ENCODE data around the gene ARRB1. TPM values are rescaled to one million over a fixed set of nuclear protein-coding genes. Genes with fewer than 3 reads are reported as not detected.
"Not testable (repeated sequence)": the region's sequence is repeated elsewhere in the genome, so short reads cannot be mapped to it uniquely, and the experiment has no call there.

Gene ARRB1
- total RNA-seq, 1 donor from 2014 or later, result 30.3 TPM

DNA sequence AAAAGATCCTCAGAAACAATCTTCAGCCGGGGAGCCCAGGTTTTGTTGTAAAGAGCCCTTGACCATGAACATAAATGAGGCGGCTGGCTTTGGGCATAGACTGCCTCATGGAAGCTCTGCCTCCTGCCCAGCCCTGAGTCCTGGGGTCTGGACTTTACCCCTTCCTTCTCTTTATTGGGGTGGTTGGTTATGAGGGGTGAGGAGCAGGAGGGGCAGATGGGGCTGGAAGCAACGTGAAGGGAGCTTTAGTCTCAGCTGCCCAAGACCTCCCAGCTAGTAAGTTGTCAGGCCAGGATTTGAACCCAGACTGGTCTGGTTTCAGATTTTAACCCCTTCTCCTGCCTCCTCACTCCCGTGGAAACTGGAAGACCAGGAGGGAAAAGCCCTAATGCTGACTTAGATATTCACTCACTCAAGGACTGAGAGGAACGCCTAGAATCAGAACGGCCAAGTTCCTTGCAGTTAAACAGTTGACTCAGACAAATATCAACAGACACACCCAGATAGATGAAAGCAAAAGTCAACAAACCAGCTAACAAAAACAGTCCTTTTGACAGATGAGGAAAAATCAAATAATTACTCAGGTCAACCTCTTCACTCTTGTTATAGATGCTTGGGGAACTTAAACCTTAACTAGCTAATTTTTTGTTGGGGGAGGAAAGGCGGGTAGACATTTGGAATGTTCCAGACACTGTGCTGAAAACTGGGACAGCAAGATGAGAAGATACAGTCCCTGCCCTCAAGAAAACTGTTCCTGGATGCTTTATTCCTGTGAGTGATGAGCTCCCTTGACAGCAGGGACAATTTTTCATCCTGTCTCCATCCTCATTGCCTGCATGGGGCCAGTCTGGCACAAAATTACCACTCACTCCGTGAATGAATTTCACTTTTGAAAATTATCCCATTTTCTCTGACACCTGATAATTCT lies 20.8 kb upstream of the ARRB1 start:
- Histone ChIP-seq H3K9me3 (ENCODE audit: control insufficient read depth in 3 of 3, low read length in 3 of 3) (peaks cover 0 to 5% (median 0%) of the 10 kb centered on the region in 3 donors), H3K9ac (ENCODE audit: low read depth in 1 of 3, low read length in 3 of 3) (peak overlapping the region in 1 of 3 donors; percentile 25), H3K4me1 (ENCODE audit: control insufficient read depth in 3 of 3, insufficient read depth in 3 of 3, low read length in 3 of 3) (no peaks in the 10 kb centered on the region), H3K27me3 (ENCODE audit: control insufficient read depth in 3 of 3, insufficient read depth in 3 of 3, low read length in 3 of 3) (peaks cover 0 to 3% (median 0%) of the 10 kb centered on the region in 3 donors), H3K4me3 (ENCODE audit: low read length in 3 of 3) (no peak overlapping the region), H3K27ac (ENCODE audit: low read depth, low read length) (no peak overlapping the region), H3K36me3 (ENCODE audit: control insufficient read depth in 3 of 3, insufficient read depth in 3 of 3, low read length in 3 of 3) (no peaks in the 10 kb centered on the region)

DNA sequence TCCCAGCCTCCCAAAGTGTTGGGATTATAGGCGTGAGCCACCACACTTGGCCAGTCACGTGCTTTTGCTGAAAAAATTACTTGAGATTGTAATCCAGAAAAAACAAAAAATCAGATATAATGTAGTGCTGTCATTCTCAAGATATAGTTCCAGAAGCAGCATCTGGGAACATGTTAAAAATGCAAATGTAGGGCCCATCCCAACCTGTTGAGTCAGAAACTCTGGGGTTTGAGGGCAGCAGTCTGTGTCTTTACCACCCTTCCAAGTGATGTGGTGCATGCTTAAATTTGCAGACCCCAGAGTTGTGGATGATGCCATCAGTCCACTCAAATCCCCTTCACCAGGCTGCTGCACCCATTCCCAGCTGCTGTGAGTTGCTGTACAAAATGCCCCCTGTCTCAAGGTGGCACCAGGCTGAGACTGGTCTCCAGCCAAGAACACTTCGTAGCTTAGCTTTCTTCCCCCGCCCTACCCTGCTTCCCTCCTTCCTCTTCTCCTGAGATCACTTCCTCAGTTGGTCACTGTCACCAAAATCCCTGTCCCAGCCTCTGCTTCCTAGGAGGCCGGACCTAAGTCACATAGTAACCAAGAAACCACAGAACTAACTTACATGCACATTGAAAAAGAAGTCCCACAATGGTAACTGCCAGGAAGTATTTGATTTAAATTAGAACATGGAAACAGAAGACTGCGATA lies 18.2 kb upstream of the ARRB1 start:
- Histone ChIP-seq H3K9me3 (ENCODE audit: control insufficient read depth in 3 of 3, low read length in 3 of 3) (peaks cover 0 to 5% (median 0%) of the 10 kb centered on the region in 3 donors), H3K9ac (ENCODE audit: low read depth in 1 of 3, low read length in 3 of 3) (no peak overlapping the region), H3K27me3 (ENCODE audit: control insufficient read depth in 3 of 3, insufficient read depth in 3 of 3, low read length in 3 of 3) (peaks cover 0 to 3% (median 0%) of the 10 kb centered on the region in 3 donors), H3K27ac (ENCODE audit: low read depth, low read length) (no peak overlapping the region), H3K4me1 (ENCODE audit: control insufficient read depth in 3 of 3, insufficient read depth in 3 of 3, low read length in 3 of 3) (no peaks in the 10 kb centered on the region), H3K36me3 (ENCODE audit: control insufficient read depth in 3 of 3, insufficient read depth in 3 of 3, low read length in 3 of 3) (no peaks in the 10 kb centered on the region), H3K4me3 (ENCODE audit: low read length in 3 of 3) (no peak overlapping the region)

DNA sequence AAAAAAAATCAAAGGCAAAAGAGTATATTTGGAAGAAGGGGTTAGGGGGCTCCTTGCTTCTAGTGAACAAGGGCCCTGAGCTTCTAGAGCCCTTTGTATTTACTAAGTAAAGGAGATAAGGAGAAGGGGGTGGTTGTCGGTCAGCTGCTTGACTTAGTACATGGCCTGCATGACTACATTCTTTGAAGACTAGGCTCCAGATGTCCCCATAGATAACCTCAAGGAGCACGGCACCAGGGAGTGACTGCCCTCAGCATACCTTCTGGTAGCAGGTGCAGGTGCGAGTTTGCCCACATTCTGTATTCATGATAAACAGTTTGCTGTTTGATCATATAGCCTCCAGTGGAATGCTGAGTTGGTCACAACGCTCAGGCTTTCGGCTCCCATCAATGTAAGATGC lies 15.4 kb upstream of the ARRB1 start:
- H3K9ac ChIP-seq (ENCODE audit: low read depth in 1 of 3, low read length in 3 of 3); H3K9me3 ChIP-seq (ENCODE audit: control insufficient read depth in 3 of 3, low read length in 3 of 3); H3K27ac ChIP-seq (ENCODE audit: low read depth, low read length); H3K4me3 ChIP-seq (ENCODE audit: low read length in 3 of 3); H3K36me3 ChIP-seq (ENCODE audit: control insufficient read depth in 3 of 3, insufficient read depth in 3 of 3, low read length in 3 of 3); H3K4me1 ChIP-seq (ENCODE audit: control insufficient read depth in 3 of 3, insufficient read depth in 3 of 3, low read length in 3 of 3); H3K27me3 ChIP-seq (ENCODE audit: control insufficient read depth in 3 of 3, insufficient read depth in 3 of 3, low read length in 3 of 3): not testable (repeated sequence)

DNA sequence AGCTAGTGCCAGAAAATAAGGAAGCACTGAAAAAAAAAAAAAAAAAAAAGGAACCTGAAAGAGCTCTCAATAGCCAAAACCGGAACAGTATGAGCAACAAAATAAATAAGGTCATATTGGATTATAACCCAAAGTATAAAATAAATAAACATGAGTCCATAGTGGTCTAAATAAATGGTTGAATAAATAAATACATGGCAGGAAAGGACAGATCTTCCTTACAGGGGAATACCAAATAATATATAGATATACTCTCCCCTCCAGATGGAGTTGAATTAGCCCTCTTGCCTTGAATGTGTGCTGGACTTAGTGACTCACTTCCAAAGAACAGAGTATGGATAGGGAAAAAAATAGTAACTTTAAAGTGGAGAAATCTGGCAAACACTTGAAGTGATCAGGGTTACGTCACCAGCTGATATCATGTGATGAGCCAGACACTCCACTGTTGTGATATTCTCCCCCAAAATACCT lies 14.3 kb upstream of the ARRB1 start:
- Histone ChIP-seq H3K9me3 (ENCODE audit: control insufficient read depth in 3 of 3, low read length in 3 of 3) (peaks cover 0 to 5% (median 0%) of the 10 kb centered on the region in 3 donors), H3K36me3 (ENCODE audit: control insufficient read depth in 3 of 3, insufficient read depth in 3 of 3, low read length in 3 of 3) (no peaks in the 10 kb centered on the region), H3K9ac (ENCODE audit: low read depth in 1 of 3, low read length in 3 of 3) (no peak overlapping the region), H3K27me3 (ENCODE audit: control insufficient read depth in 3 of 3, insufficient read depth in 3 of 3, low read length in 3 of 3) (peaks cover 0 to 3% (median 0%) of the 10 kb centered on the region in 3 donors), H3K4me1 (ENCODE audit: control insufficient read depth in 3 of 3, insufficient read depth in 3 of 3, low read length in 3 of 3) (no peaks in the 10 kb centered on the region), H3K27ac (ENCODE audit: low read depth, low read length) (peak overlapping the region; percentile 34), H3K4me3 (ENCODE audit: low read length in 3 of 3) (no peak overlapping the region)

DNA sequence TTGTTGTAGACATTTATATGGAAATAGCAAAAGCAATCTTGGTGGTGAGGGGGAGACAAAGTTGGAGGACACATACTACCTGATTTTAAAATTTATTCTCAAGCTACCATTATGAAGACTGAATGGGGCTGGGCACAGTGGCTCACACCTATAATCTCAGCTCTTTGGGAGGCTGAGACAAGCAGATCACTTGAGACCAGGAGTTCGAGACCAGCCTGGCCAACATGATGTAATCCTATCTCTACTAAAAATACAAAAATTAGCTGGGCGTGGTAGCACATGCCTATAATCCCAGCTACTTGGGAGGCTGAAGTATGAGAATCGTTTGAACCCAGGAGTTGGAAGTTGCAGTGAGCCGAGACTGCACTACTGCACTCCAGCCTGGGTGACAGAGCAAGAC lies 10.8 kb upstream of the ARRB1 start:
- not testable (repeated sequence) for H3K36me3 ChIP-seq (ENCODE audit: control insufficient read depth in 3 of 3, insufficient read depth in 3 of 3, low read length in 3 of 3); H3K27ac ChIP-seq (ENCODE audit: low read depth, low read length); H3K27me3 ChIP-seq (ENCODE audit: control insufficient read depth in 3 of 3, insufficient read depth in 3 of 3, low read length in 3 of 3); H3K9me3 ChIP-seq (ENCODE audit: control insufficient read depth in 3 of 3, low read length in 3 of 3); H3K4me3 ChIP-seq (ENCODE audit: low read length in 3 of 3); H3K9ac ChIP-seq (ENCODE audit: low read depth in 1 of 3, low read length in 3 of 3); H3K4me1 ChIP-seq (ENCODE audit: control insufficient read depth in 3 of 3, insufficient read depth in 3 of 3, low read length in 3 of 3)

DNA sequence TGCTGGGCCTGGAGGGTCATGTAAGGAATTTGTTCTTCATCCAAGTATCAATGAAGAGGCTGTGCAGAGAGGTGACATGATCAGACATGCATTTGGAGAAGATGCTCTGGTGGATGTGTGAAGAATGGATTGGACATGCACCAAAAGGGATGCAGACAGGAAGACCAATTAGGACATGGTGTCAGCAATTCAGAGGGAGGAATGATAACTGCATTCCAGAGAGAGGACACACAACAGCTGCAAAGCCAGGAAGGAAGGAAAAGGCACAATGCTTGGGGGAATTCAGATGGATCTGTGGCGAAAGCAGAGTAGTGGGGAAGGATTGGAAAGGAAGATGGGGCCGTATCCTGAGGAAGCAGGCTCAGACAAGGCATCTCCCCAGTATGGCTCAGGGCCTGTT lies 5.2 kb upstream of the ARRB1 start:
- no peaks in the 10 kb centered on the region for H3K9me3 ChIP-seq (ENCODE audit: control insufficient read depth in 3 of 3, low read length in 3 of 3)
- H3K36me3 ChIP-seq (ENCODE audit: control insufficient read depth in 3 of 3, insufficient read depth in 3 of 3, low read length in 3 of 3), result no peaks in the 10 kb centered on the region
- H3K9ac ChIP-seq (ENCODE audit: low read depth in 1 of 3, low read length in 3 of 3), result no peak overlapping the region

DNA sequence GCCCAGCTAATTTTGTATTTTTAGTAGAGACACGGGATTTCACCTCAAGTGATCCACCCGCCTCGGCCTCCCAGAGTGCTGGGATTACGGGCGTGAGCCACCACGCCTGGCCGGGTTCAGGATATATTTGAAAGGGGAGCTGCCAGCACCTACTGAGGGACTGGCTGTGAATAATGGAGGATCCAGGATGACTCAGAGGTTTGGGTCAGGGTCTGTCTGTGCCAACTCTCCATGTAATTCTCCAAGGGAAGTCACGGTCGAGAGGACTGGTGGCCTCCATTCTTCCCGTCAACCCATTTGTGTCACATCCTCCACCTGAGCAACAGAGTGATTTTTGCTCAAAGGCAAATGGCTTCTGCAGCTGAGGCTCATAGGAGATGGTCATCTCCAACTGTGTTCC lies 3.6 kb upstream of the ARRB1 start:
- Histone ChIP-seq H3K4me3 (ENCODE audit: low read length in 3 of 3) (no peak overlapping the region), H3K9me3 (ENCODE audit: control insufficient read depth in 3 of 3, low read length in 3 of 3) (no peaks in the 10 kb centered on the region)

More for the DNA sequence above, 5.2 kb upstream of the ARRB1 start:
- Histone ChIP-seq H3K27me3 (ENCODE audit: control insufficient read depth in 3 of 3, insufficient read depth in 3 of 3, low read length in 3 of 3) (peaks cover 0 to 5% (median 3%) of the 10 kb centered on the region in 3 donors), H3K4me1 (ENCODE audit: control insufficient read depth in 3 of 3, insufficient read depth in 3 of 3, low read length in 3 of 3) (peaks cover 0 to 8% (median 6%) of the 10 kb centered on the region in 3 donors), H3K27ac (ENCODE audit: low read depth, low read length) (no peak overlapping the region), H3K4me3 (ENCODE audit: low read length in 3 of 3) (no peak overlapping the region)

DNA sequence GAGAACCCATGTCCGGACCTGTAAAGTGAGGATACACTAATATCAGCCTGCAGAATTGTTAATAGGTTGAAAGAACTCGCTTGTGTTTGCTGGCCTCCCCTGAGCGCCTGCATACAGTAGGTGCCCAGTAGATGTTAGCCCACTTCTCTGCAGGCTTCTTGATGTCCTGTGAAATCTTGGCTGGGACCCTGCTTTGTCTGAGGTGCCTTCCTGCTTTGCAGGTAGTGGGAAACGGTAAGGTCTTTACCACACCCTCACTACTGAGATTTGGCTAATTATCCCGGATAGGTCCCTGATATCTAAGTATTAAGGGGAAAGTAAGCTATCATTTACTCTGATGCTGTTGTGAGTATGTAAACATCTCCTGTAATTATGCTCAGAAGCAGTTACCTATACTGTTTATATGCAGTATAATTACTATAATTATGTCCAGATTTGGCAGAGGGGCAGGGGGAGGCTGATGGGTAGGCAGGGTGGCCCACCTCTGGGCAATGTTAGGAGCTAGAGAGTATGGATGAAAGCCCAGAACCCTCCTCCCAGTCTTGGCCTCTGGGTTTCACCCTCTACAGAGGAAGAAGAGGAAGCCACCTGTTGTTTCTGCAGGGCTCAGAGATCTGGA lies 1.2 kb upstream of the ARRB1 start:
- H3K4me3 ChIP-seq (ENCODE audit: low read length in 3 of 3), result peak overlapping the region; percentile 67 to 73 (median 71)
- peak overlapping the region in 1 of 3 donors; percentile 72 for H3K9ac ChIP-seq (ENCODE audit: low read depth in 1 of 3, low read length in 3 of 3)
- no peaks in the 10 kb centered on the region for H3K36me3 ChIP-seq (ENCODE audit: control insufficient read depth in 3 of 3, insufficient read depth in 3 of 3, low read length in 3 of 3)
- no peaks in the 10 kb centered on the region for H3K9me3 ChIP-seq (ENCODE audit: control insufficient read depth in 3 of 3, low read length in 3 of 3)
- H3K4me1 ChIP-seq (ENCODE audit: control insufficient read depth in 3 of 3, insufficient read depth in 3 of 3, low read length in 3 of 3), result peaks cover 31 to 40% (median 39%) of the 10 kb centered on the region in 3 donors
- no peak overlapping the region for H3K27ac ChIP-seq (ENCODE audit: low read depth, low read length)
- peaks cover 0 to 9% (median 3%) of the 10 kb centered on the region in 3 donors for H3K27me3 ChIP-seq (ENCODE audit: control insufficient read depth in 3 of 3, insufficient read depth in 3 of 3, low read length in 3 of 3)

More for the DNA sequence above, 3.6 kb upstream of the ARRB1 start:
- H3K27ac ChIP-seq (ENCODE audit: low read depth, low read length), result no peak overlapping the region
- H3K4me1 ChIP-seq (ENCODE audit: control insufficient read depth in 3 of 3, insufficient read depth in 3 of 3, low read length in 3 of 3), result peaks cover 10 to 20% (median 16%) of the 10 kb centered on the region in 3 donors
- H3K27me3 ChIP-seq (ENCODE audit: control insufficient read depth in 3 of 3, insufficient read depth in 3 of 3, low read length in 3 of 3), result peaks cover 0 to 9% (median 3%) of the 10 kb centered on the region in 3 donors
- no peak overlapping the region for H3K9ac ChIP-seq (ENCODE audit: low read depth in 1 of 3, low read length in 3 of 3)
- no peaks in the 10 kb centered on the region for H3K36me3 ChIP-seq (ENCODE audit: control insufficient read depth in 3 of 3, insufficient read depth in 3 of 3, low read length in 3 of 3)

DNA sequence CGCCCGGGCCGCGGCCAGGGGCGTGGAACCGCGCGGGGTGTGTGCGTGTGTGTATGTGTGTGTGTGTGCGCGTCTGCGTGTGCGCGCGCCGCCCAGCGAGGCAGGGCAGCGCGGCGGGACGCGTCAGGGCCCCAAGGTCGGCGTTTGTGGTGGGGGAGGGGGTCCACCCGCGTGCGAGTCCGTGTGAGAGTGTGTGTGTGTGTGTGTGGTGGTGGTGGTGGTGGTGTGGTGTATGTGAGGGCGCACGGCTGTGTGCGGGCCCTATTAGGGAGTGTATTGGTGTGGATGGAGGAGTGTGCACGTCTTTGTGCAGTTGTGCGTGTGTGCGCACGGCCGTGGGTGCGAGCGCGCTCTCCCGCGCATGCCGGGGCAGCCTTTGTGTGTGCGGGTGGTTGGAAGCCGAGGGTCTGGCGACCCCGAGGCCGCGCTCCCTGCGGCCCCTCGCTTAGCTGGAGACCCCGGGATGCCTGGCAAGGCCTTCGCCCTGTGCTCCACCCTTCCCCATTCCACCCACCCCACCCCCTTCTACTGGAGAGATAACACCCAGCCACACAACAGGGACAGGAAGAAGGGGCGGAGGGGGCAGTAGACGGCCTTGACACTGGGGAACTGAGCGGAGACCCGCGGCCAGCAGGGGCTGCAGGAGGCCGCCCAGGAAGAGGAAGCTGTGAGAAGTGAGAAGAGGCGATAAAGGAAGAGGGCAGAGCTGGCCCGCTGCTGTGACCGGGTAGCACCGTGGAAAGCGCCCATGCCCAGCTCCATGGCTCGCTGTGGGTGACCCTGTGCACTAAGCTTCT lies 528 bp upstream of the ARRB1 start:
- Histone ChIP-seq H3K4me1 (ENCODE audit: control insufficient read depth in 3 of 3, insufficient read depth in 3 of 3, low read length in 3 of 3) (peaks cover 39 to 47% (median 46%) of the 10 kb centered on the region in 3 donors), H3K4me3 (ENCODE audit: low read length in 3 of 3) (peak overlapping the region; percentile 67 to 73 (median 71)), H3K9me3 (ENCODE audit: control insufficient read depth in 3 of 3, low read length in 3 of 3) (no peaks in the 10 kb centered on the region), H3K27ac (ENCODE audit: low read depth, low read length) (no peak overlapping the region), H3K27me3 (ENCODE audit: control insufficient read depth in 3 of 3, insufficient read depth in 3 of 3, low read length in 3 of 3) (peaks cover 0 to 9% (median 3%) of the 10 kb centered on the region in 3 donors), H3K36me3 (ENCODE audit: control insufficient read depth in 3 of 3, insufficient read depth in 3 of 3, low read length in 3 of 3) (no peaks in the 10 kb centered on the region), H3K9ac (ENCODE audit: low read depth in 1 of 3, low read length in 3 of 3) (peak overlapping the region; percentile 38 to 72 (median 65))
